ENCODE data around the gene DMBX1.

DMBX1 gene

DNA sequence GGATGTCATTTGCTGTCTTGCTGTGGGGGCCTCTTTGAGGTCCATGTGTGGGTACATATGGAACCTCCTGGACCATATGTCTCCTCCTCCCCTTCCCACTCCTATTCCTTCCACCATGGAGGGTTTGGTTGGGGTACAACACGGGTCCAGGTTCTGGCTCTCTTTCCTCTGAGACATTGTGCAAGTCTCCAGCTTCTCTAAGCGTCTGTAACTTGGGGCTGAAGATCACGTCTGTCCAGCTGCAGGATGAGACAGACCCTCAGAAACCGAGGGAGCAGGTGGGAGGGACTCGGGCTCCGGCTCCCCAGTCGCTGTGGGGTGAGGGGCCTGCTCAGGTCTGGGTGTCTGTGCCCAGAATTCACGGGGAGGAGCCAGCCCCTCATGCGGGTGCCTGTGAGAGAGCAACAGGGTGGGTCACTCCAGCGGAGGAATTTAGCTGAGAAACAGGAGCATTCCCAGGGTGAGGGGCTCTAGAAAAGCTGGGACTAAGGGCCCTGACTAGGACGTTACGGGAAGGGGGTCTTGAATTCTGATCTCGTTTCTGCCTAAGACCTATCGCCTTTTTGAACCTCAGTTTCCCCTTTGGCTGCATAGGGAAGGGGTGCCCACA is 42.0 kb upstream of the DMBX1 start:
- TF ChIP-seq, protein P1, sequence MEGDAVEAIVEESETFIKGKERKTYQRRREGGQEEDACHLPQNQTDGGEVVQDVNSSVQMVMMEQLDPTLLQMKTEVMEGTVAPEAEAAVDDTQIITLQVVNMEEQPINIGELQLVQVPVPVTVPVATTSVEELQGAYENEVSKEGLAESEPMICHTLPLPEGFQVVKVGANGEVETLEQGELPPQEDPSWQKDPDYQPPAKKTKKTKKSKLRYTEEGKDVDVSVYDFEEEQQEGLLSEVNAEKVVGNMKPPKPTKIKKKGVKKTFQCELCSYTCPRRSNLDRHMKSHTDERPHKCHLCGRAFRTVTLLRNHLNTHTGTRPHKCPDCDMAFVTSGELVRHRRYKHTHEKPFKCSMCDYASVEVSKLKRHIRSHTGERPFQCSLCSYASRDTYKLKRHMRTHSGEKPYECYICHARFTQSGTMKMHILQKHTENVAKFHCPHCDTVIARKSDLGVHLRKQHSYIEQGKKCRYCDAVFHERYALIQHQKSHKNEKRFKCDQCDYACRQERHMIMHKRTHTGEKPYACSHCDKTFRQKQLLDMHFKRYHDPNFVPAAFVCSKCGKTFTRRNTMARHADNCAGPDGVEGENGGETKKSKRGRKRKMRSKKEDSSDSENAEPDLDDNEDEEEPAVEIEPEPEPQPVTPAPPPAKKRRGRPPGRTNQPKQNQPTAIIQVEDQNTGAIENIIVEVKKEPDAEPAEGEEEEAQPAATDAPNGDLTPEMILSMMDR (IDR thresholded peaks at IDR 0.05; ENCODE audit: low read depth, low read length) = no peak
- no peak overlapping the region for H3K4me3 ChIP-seq (replicated peaks in 1 of 2; ENCODE audit: low read depth in 2 of 2, low read length in 2 of 2)
- no peak for DNase-seq (ENCODE audit: low read depth in 2 of 2)

DNA sequence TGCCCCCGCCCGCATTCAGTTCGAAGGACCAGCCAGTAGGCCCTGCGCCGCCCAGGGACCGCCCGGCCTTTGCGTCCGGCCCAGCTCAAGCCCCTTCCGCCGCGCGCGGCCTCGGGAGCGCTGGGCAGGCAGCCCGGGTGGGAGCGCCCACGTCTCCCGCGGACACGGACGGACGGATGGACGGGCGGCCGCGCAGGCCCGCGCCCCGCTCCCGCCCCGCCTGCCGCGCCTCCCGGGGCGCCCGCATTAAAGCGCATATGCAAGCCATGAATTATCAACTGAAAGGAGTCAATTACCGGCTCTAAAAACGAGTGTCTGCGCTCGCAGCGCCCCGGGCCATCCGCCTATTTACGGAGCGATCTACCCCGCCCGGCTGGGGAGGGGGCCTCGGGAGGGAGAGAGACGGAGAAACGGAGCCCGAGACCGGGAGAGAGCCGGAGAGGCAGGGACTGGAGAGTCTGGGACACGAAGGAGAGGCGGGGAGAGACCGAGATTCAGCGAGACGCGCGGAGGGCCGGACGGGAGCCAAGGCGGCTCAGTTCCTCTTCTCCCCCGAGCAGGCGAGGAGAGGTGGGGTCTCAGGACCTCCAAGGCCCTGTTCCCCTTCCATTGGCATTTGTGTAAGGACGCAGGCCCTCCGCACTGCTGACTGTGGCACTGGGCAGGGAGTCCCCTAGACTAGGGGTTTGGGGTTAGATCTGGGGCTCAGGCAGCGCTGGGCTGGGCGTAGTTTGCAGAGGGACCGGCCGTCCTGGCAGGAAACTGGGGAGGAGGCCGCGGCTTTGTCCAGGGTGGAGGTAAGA is 41.3 kb upstream of the DMBX1 start:
- DNase-seq (ENCODE audit: low read depth in 2 of 2) = no peak
- TF ChIP-seq, protein P1 (IDR thresholded peaks at IDR 0.05; ENCODE audit: low read depth, low read length) = no peak
- H3K4me3 ChIP-seq (replicated peaks in 1 of 2; ENCODE audit: low read depth in 2 of 2, low read length in 2 of 2) = peak overlapping the region; percentile 24 to 29

DNA sequence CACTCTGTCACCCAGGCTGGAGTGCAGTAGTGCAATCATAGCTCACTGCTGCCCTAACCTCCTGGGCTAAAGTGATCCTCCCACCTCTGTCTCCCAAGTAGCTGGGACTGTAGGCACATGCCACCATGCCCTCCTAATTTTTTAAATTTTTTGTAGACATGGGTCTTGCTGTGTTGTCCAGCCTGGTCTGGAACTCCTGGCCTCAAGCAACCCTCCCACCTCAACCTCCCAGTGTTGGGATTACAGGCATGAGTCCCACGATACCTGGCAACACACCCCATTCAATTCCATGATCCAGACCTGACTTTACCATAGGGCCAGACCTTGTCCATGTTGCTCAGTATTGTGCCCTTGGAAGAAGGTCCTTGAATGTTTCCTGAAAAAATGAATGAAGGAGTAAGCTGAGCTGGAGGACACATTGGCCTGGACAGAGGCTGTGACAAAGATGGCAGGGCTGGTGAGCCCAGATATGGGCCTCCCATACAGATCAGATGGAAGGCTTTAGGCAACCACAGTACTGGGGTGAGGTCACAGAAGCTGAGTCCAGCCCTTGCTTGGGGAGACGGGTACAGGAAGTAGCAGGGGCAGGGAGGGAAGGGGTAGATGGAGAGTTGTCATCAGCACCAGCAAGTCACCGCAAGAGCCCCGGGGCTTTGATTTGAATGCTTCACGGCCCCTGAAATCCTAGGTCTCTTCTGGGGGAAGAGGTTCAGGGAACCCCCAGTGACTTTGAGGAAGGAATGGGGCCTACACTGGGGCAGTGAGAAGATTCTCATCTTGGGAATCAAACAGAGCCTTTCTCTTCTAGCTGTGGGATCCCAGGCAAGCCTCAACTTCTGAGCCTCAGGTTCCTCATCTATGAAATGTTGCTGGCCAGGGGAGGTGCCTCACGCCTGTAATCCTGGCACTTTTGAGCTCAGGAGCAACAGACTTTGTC is 40.1 kb upstream of the DMBX1 start:
- TF ChIP-seq, protein P1 (IDR thresholded peaks at IDR 0.05; ENCODE audit: low read depth, low read length) = no peak
- H3K4me3 ChIP-seq (replicated peaks in 1 of 2; ENCODE audit: low read depth in 2 of 2, low read length in 2 of 2) = no peak overlapping the region
- DNase-seq (ENCODE audit: low read depth in 2 of 2) = no peak

DNA sequence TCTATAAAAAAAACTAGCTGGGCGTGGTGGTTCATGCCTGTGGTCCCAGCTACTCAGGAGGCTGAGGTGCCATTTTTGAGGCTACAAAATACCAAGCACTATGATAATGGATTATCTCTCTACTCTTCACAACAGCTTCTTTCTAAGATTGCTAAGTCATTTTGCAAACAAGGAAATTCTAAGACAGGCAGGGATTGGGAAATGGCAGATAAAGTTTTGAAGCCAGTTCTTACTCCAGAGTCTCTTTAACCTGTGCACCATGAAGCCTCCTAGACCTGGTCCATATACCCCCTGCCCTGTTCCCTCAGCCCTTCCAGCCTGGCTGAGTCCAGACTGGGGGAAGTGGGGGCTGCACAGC is 39.5 kb upstream of the DMBX1 start:
- no peak for DNase-seq (ENCODE audit: low read depth in 2 of 2)
- H3K4me3 ChIP-seq (replicated peaks in 1 of 2; ENCODE audit: low read depth in 2 of 2, low read length in 2 of 2) = no peak overlapping the region
- TF ChIP-seq, protein P1 (IDR thresholded peaks at IDR 0.05; ENCODE audit: low read depth, low read length) = no peak

DNA sequence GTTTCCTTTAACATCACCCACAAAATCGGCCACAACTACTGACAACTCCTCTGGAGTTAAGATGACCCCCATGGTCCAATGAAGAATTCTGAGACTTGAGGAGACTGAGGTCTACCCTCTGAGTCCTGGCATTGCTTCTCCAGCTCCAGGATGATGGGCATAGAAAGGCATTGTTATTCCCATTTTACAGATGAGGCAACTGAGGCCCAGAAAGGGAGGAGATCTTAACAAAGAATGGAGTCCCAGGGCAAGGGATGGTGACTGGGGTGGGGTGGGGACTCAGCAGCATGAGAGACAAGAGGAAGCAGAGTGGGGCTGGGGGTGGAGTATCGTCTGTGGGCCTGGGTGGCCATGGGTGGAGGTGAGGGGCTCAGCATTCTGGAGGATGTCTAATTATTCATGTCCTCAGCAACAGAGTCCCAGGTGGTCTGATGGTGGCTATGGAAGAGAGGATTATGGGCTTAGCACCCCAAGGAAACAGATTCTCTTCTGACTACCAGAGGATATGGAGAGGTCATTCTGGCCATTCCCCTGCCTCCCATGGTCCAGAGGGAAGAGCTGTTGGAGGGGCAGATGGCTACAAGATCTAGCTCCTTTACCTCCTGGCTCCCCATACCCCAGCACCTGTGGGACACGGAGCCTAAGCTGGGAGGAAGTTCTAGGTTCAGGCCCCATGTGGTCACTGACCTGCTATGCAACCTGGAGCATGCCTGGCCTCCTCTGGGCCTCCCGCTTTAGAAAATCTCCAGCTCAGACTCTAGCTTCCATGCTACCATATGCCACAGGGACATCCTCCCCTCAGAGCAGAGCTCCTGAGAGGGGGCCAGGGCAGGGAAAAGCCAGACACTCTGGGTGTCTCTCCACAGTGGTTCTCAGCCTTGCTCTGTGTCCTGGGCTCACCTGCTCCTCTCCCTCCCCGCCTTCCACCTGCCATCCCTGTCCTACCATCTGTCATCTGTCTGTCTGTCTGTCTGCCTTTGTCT is 37.4 kb upstream of the DMBX1 start:
- TF ChIP-seq, protein P1 (IDR thresholded peaks at IDR 0.05; ENCODE audit: low read depth, low read length) = no peak
- no peak for DNase-seq (ENCODE audit: low read depth in 2 of 2)
- no peak overlapping the region for H3K4me3 ChIP-seq (replicated peaks in 1 of 2; ENCODE audit: low read depth in 2 of 2, low read length in 2 of 2)

DNA sequence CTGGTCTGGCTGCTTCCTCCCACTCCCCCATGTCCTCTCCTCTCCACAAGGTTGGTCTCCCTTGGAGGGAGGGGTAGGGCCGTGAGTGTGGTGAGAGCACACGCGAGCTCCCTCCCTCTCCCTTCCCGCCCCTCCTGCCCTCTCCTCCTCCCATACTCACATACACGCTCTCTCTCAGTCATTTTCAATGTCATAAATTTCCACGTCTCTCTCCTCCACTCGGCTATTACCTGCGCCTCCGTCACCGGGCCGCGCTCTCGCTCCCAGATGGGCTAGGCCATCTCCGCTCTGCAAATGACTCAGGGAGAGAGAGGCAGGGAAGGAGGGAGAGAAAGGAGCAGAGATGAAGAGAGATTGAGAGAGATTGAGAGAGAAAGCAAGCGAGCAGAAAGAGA is 36.7 kb upstream of the DMBX1 start:
- TF ChIP-seq, protein P1 (IDR thresholded peaks at IDR 0.05; ENCODE audit: low read depth, low read length) = no peak
- H3K4me3 ChIP-seq (replicated peaks in 1 of 2; ENCODE audit: low read depth in 2 of 2, low read length in 2 of 2) = no peak overlapping the region
- no peak for DNase-seq (ENCODE audit: low read depth in 2 of 2)
